ENCODE data around the gene C1orf174. TPM values are rescaled to one million over a fixed set of nuclear protein-coding genes. Genes with fewer than 3 reads are reported as not detected.
"Not testable (repeated sequence)": the region's sequence is repeated elsewhere in the genome, so short reads cannot be mapped to it uniquely, and the experiment has no call there.

Gene C1orf174
- total RNA-seq, 1 experiment from 2014 or later, result 59.1 TPM

GRCh38 chr1:3928586-3928985, 28.5 kb upstream of the C1orf174 start:
- in situ Hi-C loops (cut with HindIII; ENCODE audit: low sequenced_read_pairs), result no loop called here
- no peak for DNase-seq (ENCODE audit: low spot score)

GRCh38 chr1:3926956-3927355, 26.9 kb upstream of the C1orf174 start:
- in situ Hi-C loops (cut with HindIII; ENCODE audit: low sequenced_read_pairs), result no loop called here
- DNase-seq (ENCODE audit: low spot score), result no peak

GRCh38 chr1:3925762-3926161, 25.7 kb upstream of the C1orf174 start:
- in situ Hi-C loops (cut with HindIII; ENCODE audit: low sequenced_read_pairs), result no loop called here
- DNase-seq (ENCODE audit: low spot score), result no peak

GRCh38 chr1:3925256-3925655, 25.2 kb upstream of the C1orf174 start:
- in situ Hi-C loops (cut with HindIII; ENCODE audit: low sequenced_read_pairs), result no loop called here

GRCh38 chr1:3924825-3925220, 24.8 kb upstream of the C1orf174 start:
- in situ Hi-C loops (cut with HindIII; ENCODE audit: low sequenced_read_pairs), result no loop called here
- DNase-seq (ENCODE audit: low spot score), result no peak

More at GRCh38 chr1:3925256-3925655, 25.2 kb upstream of the C1orf174 start:
- DNase-seq (ENCODE audit: low spot score), result no peak

- in situ Hi-C loops (cut with HindIII; ENCODE audit: low sequenced_read_pairs), result no loop called here
Observed at GRCh38 chr1:3924186-3924824, 24.2 kb upstream of the C1orf174 start.

GRCh38 chr1:3923378-3924185, 23.5 kb upstream of the C1orf174 start:
- no peak for DNase-seq (ENCODE audit: low spot score)
- in situ Hi-C loops (cut with HindIII; ENCODE audit: low sequenced_read_pairs), result no loop called here

More at GRCh38 chr1:3924186-3924824, 24.2 kb upstream of the C1orf174 start:
- DNase-seq (ENCODE audit: low spot score), result no peak

GRCh38 chr1:3922851-3923250, 22.8 kb upstream of the C1orf174 start:
- in situ Hi-C loops (cut with HindIII; ENCODE audit: low sequenced_read_pairs), result no loop called here
- DNase-seq (ENCODE audit: low spot score), result no peak

- no peak for DNase-seq (ENCODE audit: low spot score)
- in situ Hi-C loops (cut with HindIII; ENCODE audit: low sequenced_read_pairs), result no loop called here
Observed at GRCh38 chr1:3922201-3922725, 22.2 kb upstream of the C1orf174 start.

GRCh38 chr1:3921765-3922164, 21.7 kb upstream of the C1orf174 start:
- in situ Hi-C loops (cut with HindIII; ENCODE audit: low sequenced_read_pairs), result no loop called here
- no peak for DNase-seq (ENCODE audit: low spot score)

- in situ Hi-C loops (cut with HindIII; ENCODE audit: low sequenced_read_pairs), result no loop called here
Observed at GRCh38 chr1:3919706-3920105, 19.6 kb upstream of the C1orf174 start.

GRCh38 chr1:3918966-3919611, 19.0 kb upstream of the C1orf174 start:
- in situ Hi-C loops (cut with HindIII; ENCODE audit: low sequenced_read_pairs), result no loop called here

More at GRCh38 chr1:3919706-3920105, 19.6 kb upstream of the C1orf174 start:
- no peak for DNase-seq (ENCODE audit: low spot score)

GRCh38 chr1:3918359-3918758, 18.3 kb upstream of the C1orf174 start:
- in situ Hi-C loops (cut with HindIII; ENCODE audit: low sequenced_read_pairs); DNase-seq (ENCODE audit: low spot score): not testable (repeated sequence)

More at GRCh38 chr1:3918966-3919611, 19.0 kb upstream of the C1orf174 start:
- no peak for DNase-seq (ENCODE audit: low spot score)

GRCh38 chr1:3917761-3918160, 17.7 kb upstream of the C1orf174 start:
- DNase-seq (ENCODE audit: low spot score), result no peak
- in situ Hi-C loops (cut with HindIII; ENCODE audit: low sequenced_read_pairs), result no loop called here

GRCh38 chr1:3915551-3916121, 15.6 kb upstream of the C1orf174 start:
- in situ Hi-C loops (cut with HindIII; ENCODE audit: low sequenced_read_pairs), result no loop called here

GRCh38 chr1:3914911-3915310, 14.8 kb upstream of the C1orf174 start:
- no peak for DNase-seq (ENCODE audit: low spot score)
- in situ Hi-C loops (cut with HindIII; ENCODE audit: low sequenced_read_pairs), result no loop called here

More at GRCh38 chr1:3915551-3916121, 15.6 kb upstream of the C1orf174 start:
- DNase-seq (ENCODE audit: low spot score), result no peak

GRCh38 chr1:3914331-3914851, 14.3 kb upstream of the C1orf174 start:
- in situ Hi-C loops (cut with HindIII; ENCODE audit: low sequenced_read_pairs), result no loop called here
- no peak for DNase-seq (ENCODE audit: low spot score)

- in situ Hi-C loops (cut with HindIII; ENCODE audit: low sequenced_read_pairs), result no loop called here
Observed at GRCh38 chr1:3912809-3913685, 13.0 kb upstream of the C1orf174 start.

More at GRCh38 chr1:3912809-3913685, 13.0 kb upstream of the C1orf174 start:
- DNase-seq (ENCODE audit: low spot score), result no peak
